ENCODE data around the gene UBE2J2.

DNA sequence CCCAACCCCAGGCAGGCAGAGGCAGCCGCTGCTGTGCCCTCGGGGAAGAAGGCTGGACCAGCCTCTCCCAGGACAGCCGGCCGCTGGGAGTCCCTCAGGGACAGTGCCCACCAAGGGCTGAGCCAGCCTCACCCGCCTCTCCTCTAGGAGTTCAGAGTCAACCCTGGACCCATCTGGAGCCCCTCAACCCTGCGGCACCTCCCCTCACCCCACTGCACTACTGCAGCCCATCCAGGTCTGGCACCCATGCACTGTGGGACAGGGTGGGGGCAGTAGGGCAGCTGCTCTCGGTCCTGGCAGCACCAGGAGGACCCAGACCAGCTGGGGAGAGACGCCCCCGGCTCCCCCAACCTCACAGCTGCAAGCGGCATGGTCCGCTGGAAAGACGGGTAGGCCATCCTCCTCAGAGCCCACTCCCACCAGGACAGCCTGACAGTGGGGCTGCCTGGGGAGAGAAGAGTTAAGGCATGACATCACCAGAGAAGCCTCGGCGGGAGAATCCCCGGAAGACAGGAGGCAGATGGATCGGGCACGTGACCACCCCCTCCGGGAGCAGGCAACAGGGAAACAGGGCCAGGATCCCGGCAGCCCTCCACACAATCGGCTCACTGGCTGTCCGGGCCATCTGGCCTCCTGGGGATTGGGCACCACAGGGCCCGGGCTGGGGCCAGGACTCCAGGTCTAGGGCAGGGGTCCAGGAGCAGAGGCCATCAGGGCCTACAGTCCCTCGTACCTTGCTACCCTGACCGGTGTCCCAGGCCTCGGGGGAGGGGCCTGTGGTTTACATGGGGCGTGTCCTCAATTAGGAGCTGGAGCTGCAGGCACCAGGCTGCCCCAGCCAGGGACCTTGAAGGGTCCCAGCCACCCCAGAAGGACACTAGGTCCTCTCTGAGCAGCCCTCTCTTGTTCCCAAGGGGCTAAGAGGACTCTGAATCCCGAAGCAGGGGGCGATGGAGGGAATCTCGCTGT, 31.0 kb upstream of the UBE2J2 start:
- TF ChIP-seq, protein P1, sequence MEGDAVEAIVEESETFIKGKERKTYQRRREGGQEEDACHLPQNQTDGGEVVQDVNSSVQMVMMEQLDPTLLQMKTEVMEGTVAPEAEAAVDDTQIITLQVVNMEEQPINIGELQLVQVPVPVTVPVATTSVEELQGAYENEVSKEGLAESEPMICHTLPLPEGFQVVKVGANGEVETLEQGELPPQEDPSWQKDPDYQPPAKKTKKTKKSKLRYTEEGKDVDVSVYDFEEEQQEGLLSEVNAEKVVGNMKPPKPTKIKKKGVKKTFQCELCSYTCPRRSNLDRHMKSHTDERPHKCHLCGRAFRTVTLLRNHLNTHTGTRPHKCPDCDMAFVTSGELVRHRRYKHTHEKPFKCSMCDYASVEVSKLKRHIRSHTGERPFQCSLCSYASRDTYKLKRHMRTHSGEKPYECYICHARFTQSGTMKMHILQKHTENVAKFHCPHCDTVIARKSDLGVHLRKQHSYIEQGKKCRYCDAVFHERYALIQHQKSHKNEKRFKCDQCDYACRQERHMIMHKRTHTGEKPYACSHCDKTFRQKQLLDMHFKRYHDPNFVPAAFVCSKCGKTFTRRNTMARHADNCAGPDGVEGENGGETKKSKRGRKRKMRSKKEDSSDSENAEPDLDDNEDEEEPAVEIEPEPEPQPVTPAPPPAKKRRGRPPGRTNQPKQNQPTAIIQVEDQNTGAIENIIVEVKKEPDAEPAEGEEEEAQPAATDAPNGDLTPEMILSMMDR (IDR thresholded peaks at IDR 0.05; ENCODE audit: low read depth, low read length, poor library complexity, severe bottlenecking), result no peak
- TF ChIP-seq EZH2phosphoT487 (IDR thresholded peaks at IDR 0.05; ENCODE audit: borderline replicate concordance, low read length), result no peak
